Fibroblast of peridontal ligament (primary cell): ENCODE results near the gene FAM20A.
"Not testable (repeated sequence)": the region's sequence is repeated elsewhere in the genome, so short reads cannot be mapped to it uniquely, and the experiment has no call there.

ENCODE experiments used
- DNase-seq: peaks from one replicate; pipeline ENCODE4 v3.0.0-alpha.2; 2010; ENCODE audit errors: extremely low read depth

Gene FAM20A

GRCh38 chr17:68519911-68520310 is 81.3 kb downstream of the FAM20A start:
- DNase-seq, result no peak

GRCh38 chr17:68519051-68519450 is 82.1 kb downstream of the FAM20A start:
- not testable (repeated sequence) for DNase-seq

- DNase-seq, result no peak
Observed at GRCh38 chr17:68518063-68518815, 82.9 kb downstream of the FAM20A start.

GRCh38 chr17:68517605-68518004 is 83.6 kb downstream of the FAM20A start:
- not testable (repeated sequence) for DNase-seq

- DNase-seq, result no peak
Observed at GRCh38 chr17:68516732-68517131, 84.4 kb downstream of the FAM20A start.

- peak; percentile 97 for DNase-seq
Observed at GRCh38 chr17:68514831-68515635, 86.1 kb downstream of the FAM20A start.

GRCh38 chr17:68513932-68514331 is 87.2 kb downstream of the FAM20A start:
- DNase-seq, result peak; percentile 37

GRCh38 chr17:68512960-68513474 is 88.2 kb downstream of the FAM20A start:
- DNase-seq, result peak; percentile 75

GRCh38 chr17:68512247-68512959 is 88.8 kb downstream of the FAM20A start, which contains the start of gene PRKAR1A:
Gene PRKAR1A (plus strand): TSS chr17:68512430. CDS start chr17:68515400, 2,970 bp downstream.
- DNase-seq, result peak; percentile 96

- DNase-seq, result peak; percentile 63
Observed at GRCh38 chr17:68511671-68512246, 89.4 kb downstream of the FAM20A start.

GRCh38 chr17:68511254-68511670 is 89.9 kb downstream of the FAM20A start:
- DNase-seq, result peak; percentile 45

- DNase-seq, result no peak
Observed at GRCh38 chr17:68509141-68510057, 91.8 kb downstream of the FAM20A start.

- DNase-seq, result no peak
Observed at GRCh38 chr17:68507576-68507975, 93.6 kb downstream of the FAM20A start.

- no peak for DNase-seq
Observed at GRCh38 chr17:68505951-68506350, 95.2 kb downstream of the FAM20A start.

GRCh38 chr17:68501074-68501473 is 100.1 kb downstream of the FAM20A start:
- no peak for DNase-seq

GRCh38 chr17:68499587-68499986 is 101.6 kb downstream of the FAM20A start:
- no peak for DNase-seq

- DNase-seq, result no peak
Observed at GRCh38 chr17:68498479-68499326, 102.5 kb downstream of the FAM20A start.

- no peak for DNase-seq
Observed at GRCh38 chr17:68497885-68498319, 103.3 kb downstream of the FAM20A start.

GRCh38 chr17:68495081-68495480 is 106.1 kb downstream of the FAM20A start:
- no peak for DNase-seq
